ENCODE measurements around the gene KLK14.

DNA sequence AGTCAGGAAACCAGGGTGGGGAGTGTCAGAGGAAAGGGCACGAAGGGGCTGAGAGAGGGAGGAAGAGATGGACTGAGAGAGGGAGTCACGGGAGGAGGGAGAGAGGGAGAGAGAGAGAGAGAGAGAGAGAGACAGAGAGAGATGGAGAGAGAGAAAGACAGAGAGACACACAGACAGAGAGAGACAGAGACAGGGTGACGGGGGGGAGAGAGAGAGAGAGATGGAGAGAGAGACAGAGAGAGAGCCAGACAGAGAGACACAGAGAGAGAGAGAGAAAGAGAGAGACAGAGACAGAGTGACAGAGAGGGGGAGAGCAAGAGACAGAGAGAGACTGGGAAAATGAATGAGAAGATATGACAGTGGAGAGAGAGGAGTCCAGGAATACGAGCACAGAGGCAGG is 494 bp upstream of the KLK14 start:
- TF ChIP-seq, protein P1, sequence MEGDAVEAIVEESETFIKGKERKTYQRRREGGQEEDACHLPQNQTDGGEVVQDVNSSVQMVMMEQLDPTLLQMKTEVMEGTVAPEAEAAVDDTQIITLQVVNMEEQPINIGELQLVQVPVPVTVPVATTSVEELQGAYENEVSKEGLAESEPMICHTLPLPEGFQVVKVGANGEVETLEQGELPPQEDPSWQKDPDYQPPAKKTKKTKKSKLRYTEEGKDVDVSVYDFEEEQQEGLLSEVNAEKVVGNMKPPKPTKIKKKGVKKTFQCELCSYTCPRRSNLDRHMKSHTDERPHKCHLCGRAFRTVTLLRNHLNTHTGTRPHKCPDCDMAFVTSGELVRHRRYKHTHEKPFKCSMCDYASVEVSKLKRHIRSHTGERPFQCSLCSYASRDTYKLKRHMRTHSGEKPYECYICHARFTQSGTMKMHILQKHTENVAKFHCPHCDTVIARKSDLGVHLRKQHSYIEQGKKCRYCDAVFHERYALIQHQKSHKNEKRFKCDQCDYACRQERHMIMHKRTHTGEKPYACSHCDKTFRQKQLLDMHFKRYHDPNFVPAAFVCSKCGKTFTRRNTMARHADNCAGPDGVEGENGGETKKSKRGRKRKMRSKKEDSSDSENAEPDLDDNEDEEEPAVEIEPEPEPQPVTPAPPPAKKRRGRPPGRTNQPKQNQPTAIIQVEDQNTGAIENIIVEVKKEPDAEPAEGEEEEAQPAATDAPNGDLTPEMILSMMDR (IDR thresholded peaks at IDR 0.05), result no peak
- no peak for TF ChIP-seq POLR2A (IDR thresholded peaks at IDR 0.05)
